ENCODE data around the gene CRYBB1. TPM values are rescaled to one million over a fixed set of nuclear protein-coding genes. Genes with fewer than 3 reads are reported as not detected.

The CRYBB1 gene
- total RNA-seq, 1 experiment from 2014 or later: not detected

DNA sequence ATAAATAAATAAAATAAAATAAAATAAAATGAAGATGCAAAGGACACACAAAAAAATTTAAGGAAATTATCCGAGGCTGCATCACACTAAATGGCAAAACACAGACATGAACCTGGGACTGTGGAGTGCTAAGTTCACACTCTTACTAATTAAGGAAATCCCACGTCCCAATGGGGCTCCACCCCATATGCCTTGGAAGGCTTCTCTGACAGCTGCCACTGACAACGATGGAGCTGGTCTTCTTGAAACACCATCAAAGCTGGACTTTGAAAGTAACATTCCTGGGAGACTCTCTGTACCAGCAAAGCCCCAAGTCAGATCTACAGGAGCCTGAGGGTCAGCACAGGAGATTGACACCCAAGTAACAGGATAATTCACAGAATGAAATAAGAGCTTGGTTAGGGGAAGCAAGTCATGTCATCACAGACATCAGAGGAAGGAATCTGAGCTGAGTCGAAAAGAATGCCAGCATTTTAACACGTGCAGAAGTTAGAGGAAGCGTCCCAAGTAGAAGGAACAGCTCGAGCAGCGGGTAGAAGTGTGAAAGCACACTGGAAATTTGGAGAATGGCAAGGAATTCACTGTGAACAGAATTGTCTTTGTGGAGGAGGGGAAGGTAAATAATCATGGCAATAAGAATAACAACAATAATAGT lies 41.7 kb downstream of the CRYBB1 start:
- BruUV-seq (replicated peaks): no TSS peak
- CTCF ChIA-PET: no interaction called here
- no peak overlapping the region for H3K27ac ChIP-seq (ENCODE audit: low read length)
- in situ Hi-C loops (cut with HindIII; ENCODE audit: low pct_unique_long_range_greater_than_20kb, low sequenced_read_pairs): no loop called here
- TF ChIP-seq, protein P1, sequence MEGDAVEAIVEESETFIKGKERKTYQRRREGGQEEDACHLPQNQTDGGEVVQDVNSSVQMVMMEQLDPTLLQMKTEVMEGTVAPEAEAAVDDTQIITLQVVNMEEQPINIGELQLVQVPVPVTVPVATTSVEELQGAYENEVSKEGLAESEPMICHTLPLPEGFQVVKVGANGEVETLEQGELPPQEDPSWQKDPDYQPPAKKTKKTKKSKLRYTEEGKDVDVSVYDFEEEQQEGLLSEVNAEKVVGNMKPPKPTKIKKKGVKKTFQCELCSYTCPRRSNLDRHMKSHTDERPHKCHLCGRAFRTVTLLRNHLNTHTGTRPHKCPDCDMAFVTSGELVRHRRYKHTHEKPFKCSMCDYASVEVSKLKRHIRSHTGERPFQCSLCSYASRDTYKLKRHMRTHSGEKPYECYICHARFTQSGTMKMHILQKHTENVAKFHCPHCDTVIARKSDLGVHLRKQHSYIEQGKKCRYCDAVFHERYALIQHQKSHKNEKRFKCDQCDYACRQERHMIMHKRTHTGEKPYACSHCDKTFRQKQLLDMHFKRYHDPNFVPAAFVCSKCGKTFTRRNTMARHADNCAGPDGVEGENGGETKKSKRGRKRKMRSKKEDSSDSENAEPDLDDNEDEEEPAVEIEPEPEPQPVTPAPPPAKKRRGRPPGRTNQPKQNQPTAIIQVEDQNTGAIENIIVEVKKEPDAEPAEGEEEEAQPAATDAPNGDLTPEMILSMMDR (IDR thresholded peaks at IDR 0.05): no peak
- TF ChIP-seq TCF7L2 (IDR thresholded peaks at IDR 0.05; ENCODE audit: low read depth, low read length): no peak
- TF ChIP-seq POLR2AphosphoS5 (IDR thresholded peaks at IDR 0.05; ENCODE audit: low read depth, low read length): no peak
- H3K27me3 ChIP-seq (ENCODE audit: control insufficient read depth, insufficient read depth, low read length): no peaks in the 10 kb centered on the region
- POLR2A ChIA-PET: no interaction called here
- intact Hi-C loops (cut with micrococcal nuclease; ENCODE audit: unreplicated experiment): no loop called here
- H3K4me3 ChIP-seq (ENCODE audit: low read depth in 2 of 2, low read length in 2 of 2): no peak overlapping the region
- H3K9me3 ChIP-seq (ENCODE audit: control insufficient read depth, insufficient read depth, low read depth, low read length): no peaks in the 10 kb centered on the region
- no peak for ATAC-seq
- DNase-seq (ENCODE audit: low read depth, low spot score): no peak
- H3K4me1 ChIP-seq (ENCODE audit: control insufficient read depth, insufficient read depth, low read length): no peaks in the 10 kb centered on the region
- H3K36me3 ChIP-seq (ENCODE audit: control insufficient read depth, insufficient read depth, low read length): no peaks in the 10 kb centered on the region

DNA sequence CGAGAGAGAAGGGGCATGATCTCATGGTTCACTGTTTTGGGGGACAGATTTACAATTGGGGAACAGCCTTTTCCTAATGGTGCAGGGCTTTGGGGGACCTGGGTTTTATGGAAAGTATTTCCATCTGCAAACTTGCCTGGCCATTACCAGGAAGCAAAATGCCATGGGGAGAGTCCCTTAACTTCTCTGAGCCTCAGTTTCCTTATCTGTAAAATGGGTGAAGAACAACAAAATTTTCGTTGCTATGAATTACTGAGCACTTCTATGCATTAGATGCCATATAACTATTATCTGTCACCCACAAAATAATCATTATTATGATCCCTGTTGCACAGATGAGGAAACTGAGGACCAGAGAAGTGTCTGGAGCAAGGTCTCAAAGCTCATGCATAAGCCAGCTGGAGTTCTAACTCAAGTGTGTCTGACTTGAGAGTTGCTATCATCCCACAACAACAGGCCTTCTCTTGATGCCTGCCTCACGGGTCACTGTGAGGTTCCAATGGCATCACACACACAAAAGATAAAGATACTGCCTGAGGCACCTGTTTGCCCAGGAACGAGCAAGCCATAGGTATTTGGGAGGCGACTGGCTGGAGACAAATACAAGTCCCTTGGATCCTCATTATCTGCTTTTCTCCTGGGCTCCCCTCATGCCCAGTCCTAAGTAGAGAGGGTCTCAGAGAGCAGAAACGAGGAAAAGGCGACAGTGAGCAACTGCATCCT lies 43.7 kb downstream of the CRYBB1 start:
- no peaks in the 10 kb centered on the region for H3K4me1 ChIP-seq (ENCODE audit: control insufficient read depth, insufficient read depth, low read length)
- in situ Hi-C loops (cut with HindIII; ENCODE audit: low pct_unique_long_range_greater_than_20kb, low sequenced_read_pairs): no loop called here
- CTCF ChIA-PET: no interaction called here
- H3K27me3 ChIP-seq (ENCODE audit: control insufficient read depth, insufficient read depth, low read length): no peaks in the 10 kb centered on the region
- no peaks in the 10 kb centered on the region for H3K36me3 ChIP-seq (ENCODE audit: control insufficient read depth, insufficient read depth, low read length)
- no TSS peak for BruUV-seq (replicated peaks)
- POLR2A ChIA-PET: interaction anchor here (0.6 kb wide), 1 partner anchor 25 kb away, joined by 3 read pairs; no protein-coding TSS in a partner anchor
- DNase-seq (ENCODE audit: low read depth, low spot score) (no peak), ATAC-seq (no peak)
- no peaks in the 10 kb centered on the region for H3K9me3 ChIP-seq (ENCODE audit: control insufficient read depth, insufficient read depth, low read depth, low read length)
- H3K4me3 ChIP-seq (ENCODE audit: low read depth in 2 of 2, low read length in 2 of 2): no peak overlapping the region
- intact Hi-C loops (cut with micrococcal nuclease; ENCODE audit: unreplicated experiment): no loop called here
- TF ChIP-seq POLR2AphosphoS5 (IDR thresholded peaks at IDR 0.05; ENCODE audit: low read depth, low read length) (no peak), TCF7L2 (IDR thresholded peaks at IDR 0.05; ENCODE audit: low read depth, low read length) (no peak), SIN3A (IDR thresholded peaks at IDR 0.05; ENCODE audit: borderline replicate concordance, insufficient read depth, low read depth, low read length) (no peak)
- TF ChIP-seq, protein P2, sequence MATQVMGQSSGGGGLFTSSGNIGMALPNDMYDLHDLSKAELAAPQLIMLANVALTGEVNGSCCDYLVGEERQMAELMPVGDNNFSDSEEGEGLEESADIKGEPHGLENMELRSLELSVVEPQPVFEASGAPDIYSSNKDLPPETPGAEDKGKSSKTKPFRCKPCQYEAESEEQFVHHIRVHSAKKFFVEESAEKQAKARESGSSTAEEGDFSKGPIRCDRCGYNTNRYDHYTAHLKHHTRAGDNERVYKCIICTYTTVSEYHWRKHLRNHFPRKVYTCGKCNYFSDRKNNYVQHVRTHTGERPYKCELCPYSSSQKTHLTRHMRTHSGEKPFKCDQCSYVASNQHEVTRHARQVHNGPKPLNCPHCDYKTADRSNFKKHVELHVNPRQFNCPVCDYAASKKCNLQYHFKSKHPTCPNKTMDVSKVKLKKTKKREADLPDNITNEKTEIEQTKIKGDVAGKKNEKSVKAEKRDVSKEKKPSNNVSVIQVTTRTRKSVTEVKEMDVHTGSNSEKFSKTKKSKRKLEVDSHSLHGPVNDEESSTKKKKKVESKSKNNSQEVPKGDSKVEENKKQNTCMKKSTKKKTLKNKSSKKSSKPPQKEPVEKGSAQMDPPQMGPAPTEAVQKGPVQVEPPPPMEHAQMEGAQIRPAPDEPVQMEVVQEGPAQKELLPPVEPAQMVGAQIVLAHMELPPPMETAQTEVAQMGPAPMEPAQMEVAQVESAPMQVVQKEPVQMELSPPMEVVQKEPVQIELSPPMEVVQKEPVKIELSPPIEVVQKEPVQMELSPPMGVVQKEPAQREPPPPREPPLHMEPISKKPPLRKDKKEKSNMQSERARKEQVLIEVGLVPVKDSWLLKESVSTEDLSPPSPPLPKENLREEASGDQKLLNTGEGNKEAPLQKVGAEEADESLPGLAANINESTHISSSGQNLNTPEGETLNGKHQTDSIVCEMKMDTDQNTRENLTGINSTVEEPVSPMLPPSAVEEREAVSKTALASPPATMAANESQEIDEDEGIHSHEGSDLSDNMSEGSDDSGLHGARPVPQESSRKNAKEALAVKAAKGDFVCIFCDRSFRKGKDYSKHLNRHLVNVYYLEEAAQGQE (IDR thresholded peaks at IDR 0.05; ENCODE audit: insufficient read depth in 1 of 2, low read depth in 2 of 2, low read length in 1 of 2): no peak
- TF ChIP-seq, protein P1 (IDR thresholded peaks at IDR 0.05): no peak
- H3K27ac ChIP-seq (ENCODE audit: low read length): no peak overlapping the region

Data from Panc1 (cell line).